PC-9 (cell line): Measurements from ENCODE around the gene HTATSF1. TPM values are rescaled to one million over a fixed set of nuclear protein-coding genes. Genes with fewer than 3 reads are reported as not detected.
A peak's percentile ranks its signal among the peaks of the same experiment; 100 is the strongest.

Experiments
- BruUV-seq: library from RNA; stranded (reverse); fragments of 400-500 nt; replicated peaks from 2 replicates; lab custom pipeline; 2021; lab: Mats Ljungman, UMichigan
- CTCF ChIA-PET: fragments of 300-600 bp; sonication (Branson Sonifier 250); formaldehyde crosslinking; loops from one replicate; lab custom pipeline; 2022; ENCODE audit warnings: antibody characterized with exemption; lab: Charles Lee
- POLR2A ChIA-PET: fragments of 300-600 bp; sonication (Branson Sonifier 250); formaldehyde crosslinking; loops from one replicate; lab custom pipeline; 2022; ENCODE audit warnings: antibody characterized with exemption; ENCODE audit not compliant: unreplicated experiment; lab: Charles Lee
- DNase-seq, 2 experiments: peaks; one replicate each; pipeline versions ENCODE4 v3.0.0 to v3.0.0-alpha.2; 2015 to 2022; ENCODE audit warnings: mixed read lengths in 1 of 2
- H2AFZ ChIP-seq: fragments of 200-600 bp; sonication (generic); 2 replicates; pipeline ENCODE4 v1.8.1; 2017; ENCODE audit warnings: antibody characterized with exemption
- H3F3A ChIP-seq: fragments of 200-600 bp; sonication (generic); 2 replicates; pipeline ENCODE4 v1.8.1; 2017; ENCODE audit warnings: antibody characterized with exemption, mild to moderate bottlenecking, low read depth; ENCODE audit not compliant: insufficient read depth
- H3K27ac ChIP-seq: fragments of 200-600 bp; sonication (generic); 2 replicates; pipeline ENCODE4 v1.6.1; 2016; ENCODE audit warnings: mixed run types
- H3K27me3 ChIP-seq: fragments of 200-600 bp; sonication (generic); 2 replicates; pipeline ENCODE4 v1.6.1; 2016; ENCODE audit warnings: low read depth, mixed run types; ENCODE audit not compliant: insufficient read depth
- H3K36me3 ChIP-seq: fragments of 200-600 bp; sonication (generic); 2 replicates; pipeline ENCODE4 v1.6.1; 2016; ENCODE audit warnings: low read depth, mixed run types
- H3K4me1 ChIP-seq: fragments of 200-600 bp; sonication (generic); replicated peaks from 2 replicates; pipeline ENCODE4 v1.6.1; 2016; ENCODE audit warnings: mixed run types; ENCODE audit not compliant: insufficient read depth
- H3K4me2 ChIP-seq: fragments of 200-600 bp; sonication (generic); 2 replicates; pipeline ENCODE4 v1.6.1; 2017; ENCODE audit warnings: mixed run types
- H3K4me3 ChIP-seq: fragments of 200-600 bp; sonication (generic); 2 replicates; pipeline ENCODE4 v1.6.1; 2016; ENCODE audit warnings: mixed run types
- H3K79me2 ChIP-seq: fragments of 200-600 bp; sonication (generic); 2 replicates; pipeline ENCODE4 v1.6.1; 2017; ENCODE audit warnings: low read depth, mixed run types
- H3K9me2 ChIP-seq: fragments of 200-600 bp; sonication (generic); 2 replicates; pipeline ENCODE4 v1.8.1; 2017; ENCODE audit warnings: mild to moderate bottlenecking; ENCODE audit not compliant: insufficient read depth
- H3K9me3 ChIP-seq: fragments of 200-600 bp; sonication (generic); 2 replicates; pipeline ENCODE4 v1.8.1; 2016; ENCODE audit warnings: low read depth; ENCODE audit not compliant: insufficient read depth
- H4K20me1 ChIP-seq: fragments of 200-600 bp; sonication (generic); 2 replicates; pipeline ENCODE4 v1.8.1; 2017; ENCODE audit not compliant: insufficient read depth
- EZH2 ChIP-seq: fragments of 200-600 bp; sonication (generic); IDR thresholded peaks from 2 replicates; pipeline ENCODE4 v1.8.0; 2017; ENCODE audit warnings: antibody characterized with exemption, low read depth
- intact Hi-C: fragments of 100-400 bp; cut with micrococcal nuclease; formaldehyde crosslinking; loops from one replicate; pipeline ENCODE4 v1.10.0; 2022; ENCODE audit not compliant: unreplicated experiment
- total RNA-seq: library from RNA; stranded (reverse); gene quantifications from 2 replicates; pipeline ENCODE4 v1.2.3, GENCODE V29; 2021
- TF ChIP-seq, protein P1 (sequence below): fragments of 200-600 bp; sonication (generic); conservative IDR thresholded peaks from 2 replicates; pipeline ENCODE4 v1.6.1; 2017; ENCODE audit warnings: mixed run types, antibody characterized with exemption, mild to moderate bottlenecking, moderate library complexity

HTATSF1 gene
- total RNA-seq, 1 experiment from 2014 or later: 72.4 TPM

GRCh38 chrX:136467303-136467702, 30.1 kb upstream of the HTATSF1 start:
- BruUV-seq: no TSS peak
- Histone ChIP-seq H3K4me2 (no peak overlapping the region), H3K27ac (no peak overlapping the region), H3K4me3 (no peak overlapping the region), H3K36me3 (no peaks in the 10 kb centered on the region), H3K79me2 (no peaks in the 10 kb centered on the region), H3K9me2 (no peaks in the 10 kb centered on the region), H3F3A (no peaks in the 10 kb centered on the region), H4K20me1 (no peaks in the 10 kb centered on the region), H3K4me1 (peaks cover 8% of the 10 kb centered on the region), H3K27me3 (no peaks in the 10 kb centered on the region), H3K9me3 (peaks cover 4% of the 10 kb centered on the region; the same call in 1 of the 2 replicates), H2AFZ (no peak overlapping the region)
- CTCF ChIA-PET: no interaction called here
- POLR2A ChIA-PET: no interaction called here
- TF ChIP-seq EZH2: no peak
- TF ChIP-seq, protein P1, sequence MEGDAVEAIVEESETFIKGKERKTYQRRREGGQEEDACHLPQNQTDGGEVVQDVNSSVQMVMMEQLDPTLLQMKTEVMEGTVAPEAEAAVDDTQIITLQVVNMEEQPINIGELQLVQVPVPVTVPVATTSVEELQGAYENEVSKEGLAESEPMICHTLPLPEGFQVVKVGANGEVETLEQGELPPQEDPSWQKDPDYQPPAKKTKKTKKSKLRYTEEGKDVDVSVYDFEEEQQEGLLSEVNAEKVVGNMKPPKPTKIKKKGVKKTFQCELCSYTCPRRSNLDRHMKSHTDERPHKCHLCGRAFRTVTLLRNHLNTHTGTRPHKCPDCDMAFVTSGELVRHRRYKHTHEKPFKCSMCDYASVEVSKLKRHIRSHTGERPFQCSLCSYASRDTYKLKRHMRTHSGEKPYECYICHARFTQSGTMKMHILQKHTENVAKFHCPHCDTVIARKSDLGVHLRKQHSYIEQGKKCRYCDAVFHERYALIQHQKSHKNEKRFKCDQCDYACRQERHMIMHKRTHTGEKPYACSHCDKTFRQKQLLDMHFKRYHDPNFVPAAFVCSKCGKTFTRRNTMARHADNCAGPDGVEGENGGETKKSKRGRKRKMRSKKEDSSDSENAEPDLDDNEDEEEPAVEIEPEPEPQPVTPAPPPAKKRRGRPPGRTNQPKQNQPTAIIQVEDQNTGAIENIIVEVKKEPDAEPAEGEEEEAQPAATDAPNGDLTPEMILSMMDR: no peak
- intact Hi-C loops: no loop called here
- no peak for DNase-seq

- H3K79me2 ChIP-seq: no peaks in the 10 kb centered on the region
- CTCF ChIA-PET: no interaction called here
- H3K9me2 ChIP-seq: no peaks in the 10 kb centered on the region
- H3K27ac ChIP-seq: no peak overlapping the region
- peaks cover 4% of the 10 kb centered on the region; the same call in 1 of the 2 replicates for H3K9me3 ChIP-seq
- H3K4me1 ChIP-seq: peaks cover 8% of the 10 kb centered on the region
- H3K36me3 ChIP-seq: no peaks in the 10 kb centered on the region
- H2AFZ ChIP-seq: no peak overlapping the region
- peak in 1 of 2 experiments; percentile 45 for DNase-seq
- H3K4me2 ChIP-seq: no peak overlapping the region
- H4K20me1 ChIP-seq: no peaks in the 10 kb centered on the region
- no peak overlapping the region for H3K4me3 ChIP-seq
- no TSS peak for BruUV-seq
- TF ChIP-seq, protein P1: no peak
- TF ChIP-seq EZH2: no peak
- intact Hi-C loops: no loop called here
- H3F3A ChIP-seq: no peaks in the 10 kb centered on the region
- H3K27me3 ChIP-seq: no peaks in the 10 kb centered on the region
- POLR2A ChIA-PET: no interaction called here
Measured at GRCh38 chrX:136468391-136469103, 28.8 kb upstream of the HTATSF1 start.

- Histone ChIP-seq H3K36me3 (no peaks in the 10 kb centered on the region), H3K4me1 (peaks cover 21% of the 10 kb centered on the region), H3K9me3 (no peaks in the 10 kb centered on the region; the same call in 1 of the 2 replicates), H3K4me2 (no peak overlapping the region), H3K9me2 (no peaks in the 10 kb centered on the region), H3K79me2 (no peaks in the 10 kb centered on the region), H4K20me1 (no peaks in the 10 kb centered on the region), H3F3A (peaks cover 5% of the 10 kb centered on the region; the same call in 1 of the 2 replicates), H3K27ac (no peak overlapping the region), H3K4me3 (no peak overlapping the region), H2AFZ (no peak overlapping the region), H3K27me3 (no peaks in the 10 kb centered on the region)
- ChIA-PET POLR2A (no interaction called here), CTCF (no interaction called here)
- intact Hi-C loops: no loop called here
- TF ChIP-seq EZH2: no peak
- TF ChIP-seq, protein P1: no peak
- no peak for DNase-seq
- no TSS peak for BruUV-seq
Measured at GRCh38 chrX:136473663-136474062, 23.7 kb upstream of the HTATSF1 start.
